GM18511 (cell line): ENCODE measurements around the gene CNPY1.
A peak's percentile ranks its signal among the peaks of the same experiment; 100 is the strongest.
"Not testable (repeated sequence)": the region's sequence is repeated elsewhere in the genome, so short reads cannot be mapped to it uniquely, and the experiment has no call there.

ENCODE experiments used
- ATAC-seq: cut with Tn5 transposase; IDR thresholded peaks from one replicate; pipeline ENCODE4 v1.9.1; 2021; ENCODE audit warnings: mild to moderate bottlenecking, moderate library complexity; ENCODE audit not compliant: unreplicated experiment

Gene CNPY1

DNA sequence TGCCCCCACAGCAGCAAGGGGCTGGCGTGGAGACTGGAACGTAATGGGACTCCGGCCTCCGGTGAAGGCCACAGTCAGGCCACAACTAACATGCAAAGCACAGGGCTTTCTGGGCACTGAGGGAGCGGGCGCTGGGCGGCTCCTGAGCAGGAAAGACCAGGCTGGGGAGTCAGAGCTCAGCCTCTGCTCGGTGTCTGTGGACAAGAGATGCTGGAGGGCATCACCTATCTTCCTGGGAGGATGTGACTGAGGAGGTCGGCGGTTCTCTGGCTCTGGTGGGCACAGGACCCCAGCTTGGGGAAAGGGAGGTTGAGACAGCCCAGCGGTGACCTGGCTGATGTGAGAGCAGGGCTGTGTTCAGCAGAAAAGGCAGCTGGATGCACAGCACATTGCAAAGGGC lies 11.7 kb downstream of the CNPY1 start:
- no peak for ATAC-seq

- ATAC-seq: peak; percentile 76
Measured at GRCh38 chr7:155533827-155534690, 12.3 kb downstream of the CNPY1 start.

DNA sequence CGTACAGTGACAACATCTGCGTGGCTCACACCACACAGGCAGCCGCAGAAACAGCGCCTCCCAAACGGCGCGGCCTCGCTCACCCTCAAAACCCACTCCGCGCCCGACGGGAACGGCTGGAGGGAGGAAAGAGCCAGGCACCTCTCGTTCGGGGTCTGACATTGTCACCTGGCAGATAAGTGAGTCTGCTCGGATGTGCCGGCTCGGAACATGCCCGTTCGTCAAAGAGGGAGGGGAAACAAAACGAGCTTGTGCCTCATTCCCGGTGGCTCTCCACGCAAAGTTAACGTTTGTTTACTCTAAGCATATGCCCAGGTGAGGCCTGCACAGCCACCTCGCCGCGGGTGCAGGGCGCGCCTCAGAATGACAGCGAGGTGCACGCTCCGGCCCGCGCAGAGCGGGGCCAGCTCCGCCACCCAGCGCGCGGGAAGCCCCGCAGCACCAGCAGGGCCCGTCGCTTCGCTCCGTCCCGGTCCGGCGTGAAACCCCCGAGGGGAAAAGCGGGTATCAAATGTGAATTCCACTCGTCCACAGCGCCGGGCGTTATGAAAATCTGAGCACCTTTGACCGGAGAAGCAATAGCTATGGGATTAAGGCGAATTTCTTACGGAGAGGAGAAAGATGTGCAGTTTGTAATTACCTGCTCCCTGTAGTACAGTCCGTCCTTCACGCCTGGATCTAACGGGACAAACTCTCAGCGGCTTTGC lies 13.1 kb downstream of the CNPY1 start:
- ATAC-seq: peak; percentile 24

- no peak for ATAC-seq
Measured at GRCh38 chr7:155532792-155533119, 13.6 kb downstream of the CNPY1 start.

GRCh38 chr7:155531681-155532080 lies 14.7 kb downstream of the CNPY1 start:
- no peak for ATAC-seq

- ATAC-seq: no peak
Measured at GRCh38 chr7:155530601-155531000, 15.8 kb downstream of the CNPY1 start.

DNA sequence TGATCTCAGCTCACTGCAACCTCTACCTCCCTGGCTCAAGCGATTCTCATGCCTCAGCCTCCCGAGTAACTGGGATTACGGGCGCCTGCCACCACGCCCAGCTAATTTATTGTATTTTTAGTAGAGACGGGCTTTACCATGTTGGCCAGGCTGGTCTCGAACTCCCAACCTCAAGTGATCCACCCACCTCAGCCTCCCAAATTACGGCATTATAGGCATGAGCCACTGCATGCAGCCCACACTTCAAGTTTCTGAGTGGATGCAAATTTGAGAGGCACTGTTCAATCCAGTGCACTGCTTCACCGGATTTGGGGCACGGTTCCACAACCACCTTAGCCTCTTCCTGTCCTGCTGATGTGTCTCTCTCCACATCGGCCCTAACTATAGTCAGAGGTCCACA lies 16.5 kb downstream of the CNPY1 start:
- ATAC-seq: no peak

DNA sequence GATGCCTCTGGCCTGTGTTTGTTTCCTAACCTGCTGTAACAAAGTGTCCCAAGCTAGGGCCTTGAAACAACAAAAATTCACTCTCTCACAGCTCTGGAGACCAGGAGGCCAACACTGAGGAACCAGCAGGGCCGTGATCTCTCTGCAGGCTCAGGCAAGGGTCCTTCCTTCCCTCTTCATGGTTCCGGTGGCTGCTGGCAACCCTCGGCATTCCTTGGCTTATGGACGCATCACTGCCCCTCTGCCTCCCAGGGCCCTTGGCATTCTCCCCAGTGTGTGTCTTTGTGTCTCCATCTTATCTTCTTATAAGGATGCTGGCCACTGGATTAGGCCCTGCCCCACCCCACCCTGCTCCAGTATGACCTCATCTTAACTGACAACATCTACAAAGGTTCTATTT lies 17.0 kb downstream of the CNPY1 start:
- ATAC-seq: no peak

GRCh38 chr7:155527664-155528063 lies 18.7 kb downstream of the CNPY1 start:
- ATAC-seq: no peak

GRCh38 chr7:155526225-155526624 lies 20.1 kb downstream of the CNPY1 start:
- no peak for ATAC-seq

DNA sequence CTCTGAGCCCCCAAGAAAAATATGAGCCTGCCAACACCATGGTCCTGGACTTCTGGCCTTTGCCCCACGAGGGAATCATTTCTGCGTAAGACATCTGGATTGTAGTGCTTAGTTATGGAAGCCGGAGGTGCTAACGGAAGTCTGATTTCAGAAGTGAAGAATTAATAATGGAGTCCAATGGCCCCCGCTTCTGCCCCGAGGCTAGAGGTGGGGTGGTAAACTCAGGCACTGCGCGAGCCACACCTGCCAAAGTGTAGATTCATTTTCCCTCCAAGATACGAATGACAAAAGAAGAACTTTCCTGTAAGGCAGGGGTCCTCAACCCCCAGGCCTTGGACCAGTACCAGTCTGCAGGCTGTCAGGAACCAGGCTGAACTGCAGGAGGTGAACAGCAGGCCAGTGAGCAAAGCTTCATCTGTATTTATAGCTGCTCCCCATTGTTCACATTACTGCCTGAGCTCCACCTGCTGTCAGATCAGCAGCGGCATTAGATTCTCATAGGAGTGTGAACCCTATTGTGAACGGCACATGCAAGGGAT lies 22.3 kb downstream of the CNPY1 start:
- no peak for ATAC-seq

- no peak for ATAC-seq
Measured at GRCh38 chr7:155523168-155523675, 23.1 kb downstream of the CNPY1 start.

DNA sequence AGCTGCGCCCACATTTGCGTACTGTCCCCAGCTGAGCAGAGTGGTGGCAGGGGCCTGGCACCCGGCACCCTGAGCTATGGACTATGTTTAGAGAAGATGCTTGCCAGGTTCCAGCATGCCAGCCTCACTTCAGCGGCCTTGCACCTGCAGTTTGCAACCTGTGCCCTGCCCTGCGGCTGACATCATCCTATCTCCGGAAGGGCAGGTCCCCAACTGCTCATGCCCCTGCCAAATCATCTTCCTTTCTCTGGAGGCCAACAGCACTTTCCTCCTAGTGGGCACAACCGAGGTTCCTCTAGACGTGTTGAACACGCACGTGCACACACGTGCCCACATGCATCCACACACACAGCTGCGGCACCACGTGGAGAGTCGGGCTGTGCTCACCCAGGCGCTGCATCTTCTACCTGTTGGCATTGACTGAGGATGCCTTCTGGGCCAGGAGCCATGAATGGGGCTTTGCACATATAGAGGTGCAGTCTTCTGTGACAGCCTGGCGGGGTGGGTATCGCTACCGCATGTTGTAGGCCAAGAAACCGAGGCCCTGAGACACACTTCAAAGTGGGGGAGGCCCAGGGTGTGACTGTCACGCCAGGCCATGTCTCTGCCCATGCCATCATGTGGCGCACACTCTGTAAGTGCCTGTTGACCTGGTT lies 24.5 kb downstream of the CNPY1 start:
- no peak for ATAC-seq

GRCh38 chr7:155521007-155521742 lies 25.2 kb downstream of the CNPY1 start:
- ATAC-seq: no peak

- no peak for ATAC-seq
Measured at GRCh38 chr7:155520114-155520513, 26.2 kb downstream of the CNPY1 start.

DNA sequence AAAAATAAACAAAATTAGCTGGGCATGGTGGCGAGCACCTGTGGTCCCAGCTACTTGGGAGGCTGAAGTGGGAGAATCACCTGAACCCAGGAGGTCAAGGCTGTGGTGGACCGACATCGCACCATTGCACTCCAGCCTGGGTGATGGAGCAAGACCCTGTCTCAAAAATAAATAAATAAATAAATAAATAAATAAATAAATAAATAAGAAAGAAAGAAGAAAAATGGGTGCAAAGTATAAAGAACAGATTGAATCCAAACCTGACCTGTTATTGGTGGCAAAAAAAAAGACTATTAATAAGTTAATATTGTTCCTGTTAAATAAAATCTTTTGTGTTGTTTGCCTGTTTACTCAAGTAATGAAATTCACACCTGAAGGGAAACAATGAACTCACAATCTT lies 27.0 kb downstream of the CNPY1 start:
- ATAC-seq: not testable (repeated sequence)

DNA sequence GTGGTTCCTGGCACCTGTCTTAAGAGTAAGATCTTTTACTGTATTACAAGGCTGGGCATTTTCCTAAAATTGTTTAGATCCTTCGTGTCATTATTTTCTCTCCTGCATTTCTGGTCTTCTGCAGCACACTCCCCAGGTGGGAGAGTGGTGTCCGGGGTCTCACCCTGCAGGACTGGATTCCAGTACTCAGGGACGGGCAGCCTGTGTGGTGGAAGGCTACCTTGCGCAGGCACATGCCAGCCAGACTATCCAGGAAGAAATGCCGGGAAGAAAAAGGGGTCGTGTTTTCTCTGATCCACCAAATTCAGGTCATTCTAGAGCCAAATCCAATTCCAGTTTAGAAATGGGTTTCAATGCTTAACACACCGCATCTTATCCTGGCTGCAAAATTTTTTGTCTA lies 27.7 kb downstream of the CNPY1 start:
- no peak for ATAC-seq

- ATAC-seq: no peak
Measured at GRCh38 chr7:155517969-155518368, 28.4 kb downstream of the CNPY1 start.

DNA sequence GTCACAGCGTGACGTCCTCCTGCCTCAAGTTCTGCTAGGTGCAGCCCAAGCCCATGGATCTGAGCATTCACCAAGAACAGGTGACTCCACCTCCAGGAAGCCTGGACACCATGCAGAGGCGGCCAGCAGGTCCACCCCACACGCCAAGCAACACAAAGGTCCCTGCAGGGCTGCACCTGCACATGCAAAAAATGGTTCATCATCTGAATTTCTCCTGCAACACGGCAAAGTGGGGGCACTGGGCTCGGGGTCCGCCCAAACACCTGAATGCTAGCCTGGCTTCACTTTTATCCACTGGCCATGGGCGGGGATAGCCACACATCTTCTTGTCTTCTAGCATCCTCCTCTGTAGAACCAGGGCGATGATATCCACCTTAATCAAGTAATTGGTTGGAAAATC lies 28.9 kb downstream of the CNPY1 start:
- no peak for ATAC-seq

GRCh38 chr7:155516466-155516865 lies 29.9 kb downstream of the CNPY1 start:
- ATAC-seq: no peak

GRCh38 chr7:155515318-155515717 lies 31.0 kb downstream of the CNPY1 start:
- ATAC-seq: no peak
